SU-DHL-6 (cell line): ENCODE results near the gene HCFC1R1.

ENCODE experiments used
- EZH2phosphoT487 ChIP-seq: fragments of 200-600 bp; sonication (generic), shearing (Covaris generic); conservative IDR thresholded peaks from 2 replicates; pipeline ENCODE4 v1.6.1; 2018; ENCODE audit warnings: mild to moderate bottlenecking, antibody characterized with exemption, low read length, moderate library complexity, mixed read lengths
- TF ChIP-seq, protein P1 (sequence below): fragments of 200-600 bp; sonication (generic); IDR thresholded peaks from one replicate; pipeline ENCODE4 v1.5.1; 2017; ENCODE audit warnings: antibody characterized with exemption, mild to moderate bottlenecking, low read length, moderate library complexity; ENCODE audit not compliant: insufficient read depth, poor library complexity, severe bottlenecking

DNA sequence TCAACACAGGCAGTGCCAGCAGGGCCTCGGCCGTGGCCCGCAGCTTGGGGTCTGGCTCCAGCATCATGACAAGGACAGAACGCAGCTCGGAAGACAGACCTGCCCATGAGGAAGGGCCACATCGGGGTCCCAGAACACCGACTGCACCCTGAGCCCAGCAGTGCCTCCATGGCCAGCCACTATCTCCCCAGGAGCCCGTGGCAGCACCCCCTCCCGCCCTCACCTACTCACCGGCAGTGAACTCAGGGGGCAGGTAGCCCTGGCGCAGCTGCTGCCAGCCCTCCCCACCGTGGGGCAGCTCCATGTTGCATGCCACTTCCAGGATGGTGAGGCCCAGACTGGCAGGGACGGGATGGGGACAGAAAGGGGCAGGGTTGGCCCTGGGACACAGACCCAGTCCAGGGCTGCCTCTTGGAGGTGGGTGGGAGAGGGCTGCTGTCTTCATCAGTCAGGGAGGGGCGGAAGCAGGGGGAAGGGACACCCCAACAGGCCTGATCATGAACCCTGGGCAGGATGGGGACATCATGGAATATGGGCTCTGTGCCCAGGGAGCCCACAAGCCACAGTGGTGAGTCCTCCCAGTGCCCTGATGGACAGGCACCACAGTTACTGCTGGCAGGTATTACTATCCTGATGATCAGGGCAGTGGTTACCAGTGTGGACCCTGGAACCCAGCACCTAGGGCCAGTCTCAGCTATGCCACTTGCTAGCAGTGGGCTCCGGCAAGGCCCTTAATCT is 49.3 kb downstream of the HCFC1R1 start:
- TF ChIP-seq, protein P1, sequence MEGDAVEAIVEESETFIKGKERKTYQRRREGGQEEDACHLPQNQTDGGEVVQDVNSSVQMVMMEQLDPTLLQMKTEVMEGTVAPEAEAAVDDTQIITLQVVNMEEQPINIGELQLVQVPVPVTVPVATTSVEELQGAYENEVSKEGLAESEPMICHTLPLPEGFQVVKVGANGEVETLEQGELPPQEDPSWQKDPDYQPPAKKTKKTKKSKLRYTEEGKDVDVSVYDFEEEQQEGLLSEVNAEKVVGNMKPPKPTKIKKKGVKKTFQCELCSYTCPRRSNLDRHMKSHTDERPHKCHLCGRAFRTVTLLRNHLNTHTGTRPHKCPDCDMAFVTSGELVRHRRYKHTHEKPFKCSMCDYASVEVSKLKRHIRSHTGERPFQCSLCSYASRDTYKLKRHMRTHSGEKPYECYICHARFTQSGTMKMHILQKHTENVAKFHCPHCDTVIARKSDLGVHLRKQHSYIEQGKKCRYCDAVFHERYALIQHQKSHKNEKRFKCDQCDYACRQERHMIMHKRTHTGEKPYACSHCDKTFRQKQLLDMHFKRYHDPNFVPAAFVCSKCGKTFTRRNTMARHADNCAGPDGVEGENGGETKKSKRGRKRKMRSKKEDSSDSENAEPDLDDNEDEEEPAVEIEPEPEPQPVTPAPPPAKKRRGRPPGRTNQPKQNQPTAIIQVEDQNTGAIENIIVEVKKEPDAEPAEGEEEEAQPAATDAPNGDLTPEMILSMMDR: no peak
- TF ChIP-seq EZH2phosphoT487: no peak
